Measurements from ENCODE around the gene CEP350.

- TF ChIP-seq, protein P1, sequence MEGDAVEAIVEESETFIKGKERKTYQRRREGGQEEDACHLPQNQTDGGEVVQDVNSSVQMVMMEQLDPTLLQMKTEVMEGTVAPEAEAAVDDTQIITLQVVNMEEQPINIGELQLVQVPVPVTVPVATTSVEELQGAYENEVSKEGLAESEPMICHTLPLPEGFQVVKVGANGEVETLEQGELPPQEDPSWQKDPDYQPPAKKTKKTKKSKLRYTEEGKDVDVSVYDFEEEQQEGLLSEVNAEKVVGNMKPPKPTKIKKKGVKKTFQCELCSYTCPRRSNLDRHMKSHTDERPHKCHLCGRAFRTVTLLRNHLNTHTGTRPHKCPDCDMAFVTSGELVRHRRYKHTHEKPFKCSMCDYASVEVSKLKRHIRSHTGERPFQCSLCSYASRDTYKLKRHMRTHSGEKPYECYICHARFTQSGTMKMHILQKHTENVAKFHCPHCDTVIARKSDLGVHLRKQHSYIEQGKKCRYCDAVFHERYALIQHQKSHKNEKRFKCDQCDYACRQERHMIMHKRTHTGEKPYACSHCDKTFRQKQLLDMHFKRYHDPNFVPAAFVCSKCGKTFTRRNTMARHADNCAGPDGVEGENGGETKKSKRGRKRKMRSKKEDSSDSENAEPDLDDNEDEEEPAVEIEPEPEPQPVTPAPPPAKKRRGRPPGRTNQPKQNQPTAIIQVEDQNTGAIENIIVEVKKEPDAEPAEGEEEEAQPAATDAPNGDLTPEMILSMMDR (IDR thresholded peaks at IDR 0.05): no peak
- no peak for TF ChIP-seq SIN3A (IDR thresholded peaks at IDR 0.05; ENCODE audit: borderline replicate concordance, insufficient read depth, low read depth, low read length)
- no peak for TF ChIP-seq POLR2AphosphoS5 (IDR thresholded peaks at IDR 0.05; ENCODE audit: low read depth, low read length)
- no peak for TF ChIP-seq REST (IDR thresholded peaks at IDR 0.05; ENCODE audit: insufficient read depth in 1 of 2, low read depth in 2 of 2, low read length in 1 of 2)
- no peak for TF ChIP-seq TCF7L2 (IDR thresholded peaks at IDR 0.05; ENCODE audit: low read depth, low read length)
These were observed 162.6 kb downstream of the CEP350 start for GRCh38 chr1:180116964-180117763.
